ENCODE data around the gene KYNU.
"Not testable (repeated sequence)": the region's sequence is repeated elsewhere in the genome, so short reads cannot be mapped to it uniquely, and the experiment has no call there.

Gene KYNU

DNA sequence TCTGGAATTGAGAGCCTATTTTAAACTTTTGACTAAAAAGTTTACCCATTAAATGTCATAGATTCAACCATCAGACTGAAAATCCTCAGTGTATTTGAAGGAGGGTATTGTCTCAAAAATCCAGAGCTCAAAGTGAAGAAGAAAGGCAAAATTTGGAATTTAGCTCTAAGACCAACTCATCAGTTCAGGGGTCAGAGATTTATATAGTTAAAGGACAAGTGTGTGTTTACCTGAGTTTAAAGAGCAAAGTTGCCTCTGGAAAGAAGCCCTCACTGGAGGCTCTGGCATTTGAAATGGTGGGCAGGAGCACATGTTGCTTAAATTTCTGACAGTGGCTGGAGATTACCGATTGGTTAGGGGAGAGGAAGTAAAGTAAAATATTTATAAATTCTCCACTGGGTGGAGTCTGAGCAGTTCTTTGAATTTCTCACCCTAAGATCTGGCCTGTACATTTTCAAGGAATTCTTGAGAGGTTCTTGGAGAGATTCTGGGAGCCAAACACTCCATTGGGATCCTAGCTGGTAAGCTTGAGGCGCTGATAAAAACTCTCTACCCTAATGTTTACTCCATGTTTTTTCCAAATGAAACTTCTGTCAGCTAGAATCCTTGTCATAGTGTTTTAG is at the start of gene KYNU:
Gene KYNU, plus strand, starts transcription at position 449 of the 623 bp plus-strand sequence. CDS start 7,704 bp downstream, outside the sequence.
- no peak for DNase-seq

DNA sequence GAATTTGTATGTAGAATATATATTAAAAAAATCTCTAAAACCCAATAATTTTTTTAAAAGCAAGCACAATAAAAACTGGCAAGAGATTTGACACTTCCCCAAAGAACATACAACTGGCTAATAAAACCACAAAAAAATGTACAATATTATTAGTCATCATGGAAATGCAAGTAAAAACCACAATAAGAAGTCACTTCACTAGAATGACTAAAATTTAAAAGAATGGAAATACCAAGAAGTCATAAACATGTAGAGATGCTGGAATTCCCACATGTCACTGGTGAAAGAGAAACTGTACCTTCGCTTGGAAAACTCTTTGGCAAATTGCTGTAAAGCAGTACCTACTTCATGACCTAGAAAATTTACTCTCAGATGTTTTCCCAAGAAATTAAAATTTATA is 43.4 kb upstream of the KYNU start:
- DNase-seq, result no peak

- no peak for DNase-seq
Measured at GRCh38 chr2:142840436-142840835, 37.0 kb upstream of the KYNU start.

DNA sequence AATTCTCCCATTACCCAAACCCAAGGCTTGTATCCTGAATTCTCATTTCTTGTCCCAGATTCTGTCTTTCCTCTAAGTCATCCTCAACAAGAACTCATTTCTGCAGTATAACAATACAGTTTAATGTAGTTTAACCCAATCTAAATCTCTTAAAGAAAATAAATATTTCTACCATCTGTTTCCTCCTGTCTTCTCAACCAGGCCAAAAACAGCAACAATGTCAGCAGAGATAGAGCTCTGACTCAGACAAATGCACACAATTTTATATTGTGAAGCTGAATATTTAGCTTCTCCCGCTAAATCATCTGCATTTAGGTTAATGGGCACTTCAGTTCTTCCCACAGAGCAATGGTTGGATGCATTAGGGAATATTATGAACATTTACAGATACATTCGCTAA is 35.7 kb upstream of the KYNU start:
- no peak for DNase-seq

- no peak for DNase-seq
Measured at GRCh38 chr2:142842369-142842768, 35.1 kb upstream of the KYNU start.

DNA sequence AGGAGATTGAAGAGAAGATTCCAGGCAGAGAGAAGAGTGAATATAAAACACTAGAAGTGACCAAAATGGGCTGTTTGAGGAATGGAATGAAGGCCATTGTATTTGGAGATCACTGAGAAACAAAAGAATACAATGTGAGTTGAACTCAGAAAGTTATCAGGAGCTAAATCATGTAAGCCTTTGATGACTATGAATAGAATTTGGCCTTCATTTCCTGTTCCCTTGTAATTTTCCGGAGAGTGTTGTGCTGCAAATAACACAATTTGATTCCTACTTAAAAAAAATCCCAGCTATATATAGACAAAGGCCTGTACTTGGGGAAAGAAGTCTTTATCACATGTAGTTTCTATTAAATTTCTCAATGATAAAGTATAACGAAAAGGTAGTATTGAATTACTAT is 33.7 kb upstream of the KYNU start:
- no peak for DNase-seq

GRCh38 chr2:142848023-142848606 is 29.3 kb upstream of the KYNU start:
- DNase-seq, result no peak

- DNase-seq, result no peak
Measured at GRCh38 chr2:142849820-142850219, 27.6 kb upstream of the KYNU start.

GRCh38 chr2:142853912-142854311 is 23.6 kb upstream of the KYNU start:
- DNase-seq, result no peak

DNA sequence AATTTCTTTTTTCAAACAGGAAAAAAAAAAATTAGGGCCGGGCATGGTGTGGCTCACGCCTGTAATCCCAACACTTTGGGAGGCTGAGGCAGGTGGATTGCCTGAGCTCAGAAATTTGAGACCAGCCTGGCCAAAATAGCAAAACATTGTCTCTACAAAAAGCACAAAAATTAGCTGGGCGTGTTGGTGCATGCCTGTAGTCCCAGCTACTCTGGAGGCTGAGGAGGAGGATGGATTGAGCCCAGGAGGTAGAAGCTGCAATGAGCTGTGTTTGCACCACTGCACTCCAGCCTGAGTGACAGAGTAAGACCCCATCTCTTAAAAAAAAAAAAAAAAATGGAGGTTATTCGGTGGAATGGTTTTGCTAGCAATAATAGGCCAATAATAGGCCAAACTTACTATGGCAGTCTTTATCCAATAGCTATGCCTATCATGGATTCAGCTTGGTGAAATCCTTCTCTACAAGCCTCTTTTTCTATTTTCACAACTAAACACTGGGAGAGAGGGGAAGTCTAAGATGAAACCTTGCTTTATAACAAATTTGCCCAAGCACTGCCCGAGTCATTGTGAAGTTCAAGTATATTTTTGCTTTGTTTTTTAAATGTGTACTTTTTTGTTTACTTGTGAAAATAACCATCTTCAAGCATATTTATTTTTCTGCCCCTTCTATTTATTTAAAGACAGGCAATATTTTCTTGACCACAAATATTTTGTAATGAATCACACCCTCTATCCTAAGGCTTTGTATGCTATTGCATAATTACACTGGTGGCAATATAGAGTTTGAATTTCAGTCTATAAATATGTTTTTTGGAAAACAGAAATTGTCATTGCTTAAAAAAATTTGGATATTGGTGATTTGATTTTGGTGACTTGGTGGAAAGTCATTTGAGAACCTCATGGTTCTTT is 20.0 kb upstream of the KYNU start:
- no peak for DNase-seq

- DNase-seq, result no peak
Measured at GRCh38 chr2:142858961-142859360, 18.5 kb upstream of the KYNU start.

- DNase-seq, result no peak
Measured at GRCh38 chr2:142862299-142862698, 15.2 kb upstream of the KYNU start.

GRCh38 chr2:142862847-142863246 is 14.6 kb upstream of the KYNU start:
- DNase-seq, result no peak

DNA sequence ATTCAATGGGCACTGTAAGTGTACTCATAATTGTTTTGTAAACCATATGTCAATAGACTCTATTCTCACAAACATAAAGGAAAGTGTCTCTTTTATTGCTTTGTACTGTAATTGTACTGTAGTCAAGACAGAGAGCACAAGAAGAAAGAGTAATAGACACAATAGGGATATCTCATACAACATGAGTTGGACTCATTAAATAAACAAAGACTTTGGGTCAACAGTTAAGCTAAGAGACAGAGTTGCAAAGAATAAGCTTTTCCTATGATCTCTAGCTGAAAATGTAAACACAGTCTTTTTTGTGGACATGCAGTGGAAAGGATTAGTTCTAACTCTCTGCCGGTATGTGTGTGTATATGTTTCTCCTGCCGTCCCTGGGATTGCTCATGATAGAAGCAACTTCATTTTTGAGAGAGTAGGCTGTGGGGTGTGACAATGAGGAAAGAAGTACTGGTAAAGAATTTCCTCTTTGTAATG is 13.9 kb upstream of the KYNU start:
- DNase-seq, result no peak

DNA sequence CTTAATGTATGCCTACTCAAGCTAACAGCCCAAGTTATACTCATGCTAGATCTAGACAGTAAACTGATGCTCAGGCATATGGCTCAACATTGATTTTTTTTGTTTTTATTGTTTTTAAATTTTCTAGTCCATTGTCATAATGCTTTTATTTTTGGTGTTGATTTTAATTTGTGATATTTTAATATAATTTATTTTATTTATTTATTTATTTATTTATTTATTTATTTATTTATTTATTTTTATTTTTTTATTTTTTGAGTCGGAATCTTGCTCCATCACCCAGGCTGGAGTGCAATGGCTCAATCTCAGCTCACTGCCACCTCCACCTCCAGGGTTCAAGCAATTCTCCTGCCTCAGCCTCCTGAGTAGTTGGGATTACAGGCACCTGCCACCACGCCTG is 12.9 kb upstream of the KYNU start:
- DNase-seq, result not testable (repeated sequence)

- no peak for DNase-seq
Measured at GRCh38 chr2:142865924-142866323, 11.5 kb upstream of the KYNU start.

- no peak for DNase-seq
Measured at GRCh38 chr2:142866426-142866825, 11.0 kb upstream of the KYNU start.

- DNase-seq, result no peak
Measured at GRCh38 chr2:142867136-142867535, 10.3 kb upstream of the KYNU start.

- DNase-seq, result no peak
Measured at GRCh38 chr2:142868229-142868762, 9.2 kb upstream of the KYNU start.

DNA sequence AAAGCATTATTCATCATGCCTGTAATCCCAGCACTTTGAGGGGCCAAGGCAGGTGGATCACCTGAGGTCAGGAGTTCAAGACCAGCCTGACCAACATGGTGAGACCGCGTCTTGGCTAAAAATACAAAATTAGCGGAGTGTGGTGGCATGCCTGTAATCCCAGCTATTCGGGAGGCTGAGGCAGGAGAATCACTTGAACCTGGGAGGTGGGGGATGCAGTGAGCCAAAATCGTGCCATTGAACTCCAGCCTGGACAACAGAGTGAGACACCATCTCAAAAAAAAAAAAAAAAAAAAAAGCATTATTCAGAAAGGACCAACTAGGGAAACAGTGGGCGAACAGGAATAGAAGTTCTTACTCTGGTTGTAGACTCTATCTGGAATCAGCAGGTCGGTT is 8.4 kb upstream of the KYNU start:
- not testable (repeated sequence) for DNase-seq

- no peak for DNase-seq
Measured at GRCh38 chr2:142869461-142870106, 7.9 kb upstream of the KYNU start.

GRCh38 chr2:142870526-142870925 is 6.9 kb upstream of the KYNU start:
- no peak for DNase-seq

- DNase-seq, result no peak
Measured at GRCh38 chr2:142871396-142871795, 6.1 kb upstream of the KYNU start.
